Renal pelvis (tissue), 4 donors: Measurements from ENCODE around the gene HEATR3. TPM values are rescaled to one million over a fixed set of nuclear protein-coding genes. Genes with fewer than 3 reads are reported as not detected.
"Not testable (repeated sequence)": the region's sequence is repeated elsewhere in the genome, so short reads cannot be mapped to it uniquely, and the experiment has no call there.

ENCODE experiments used
- DNase-seq: peaks from one replicate; pipeline ENCODE4 v3.0.0-alpha.2; 2013
- polyA plus RNA-seq, 3 donors: library from polyadenylated mRNA; unstranded; fragments of 120-200 nt; gene quantifications; one replicate each; pipeline ENCODE4 v1.2.1, GENCODE V29; 2013; ENCODE audit not compliant: insufficient read length in 3 of 3

The HEATR3 gene
- polyA plus RNA-seq, 3 donors, result 20.3 to 25.2 (median 23.2) TPM

DNA sequence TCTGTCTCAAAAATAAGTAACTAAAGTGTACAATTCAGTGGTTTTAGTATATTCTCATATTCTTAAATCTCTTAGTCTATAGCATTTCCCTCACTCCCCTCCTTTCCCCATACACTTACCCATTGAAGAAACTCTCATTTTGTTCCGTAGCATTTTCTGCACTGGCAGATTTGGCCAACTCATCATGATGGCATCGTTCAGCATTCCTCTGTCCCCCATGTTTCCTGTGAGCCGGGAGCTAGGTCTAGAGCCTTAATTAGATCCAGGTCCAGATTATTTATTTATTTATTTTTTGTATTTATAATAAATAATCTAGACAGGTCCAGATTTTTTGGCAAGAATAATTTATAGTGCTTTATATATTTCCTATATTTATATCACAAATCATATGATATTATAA, 31.0 kb downstream of the HEATR3 start:
- DNase-seq, result no peak

DNA sequence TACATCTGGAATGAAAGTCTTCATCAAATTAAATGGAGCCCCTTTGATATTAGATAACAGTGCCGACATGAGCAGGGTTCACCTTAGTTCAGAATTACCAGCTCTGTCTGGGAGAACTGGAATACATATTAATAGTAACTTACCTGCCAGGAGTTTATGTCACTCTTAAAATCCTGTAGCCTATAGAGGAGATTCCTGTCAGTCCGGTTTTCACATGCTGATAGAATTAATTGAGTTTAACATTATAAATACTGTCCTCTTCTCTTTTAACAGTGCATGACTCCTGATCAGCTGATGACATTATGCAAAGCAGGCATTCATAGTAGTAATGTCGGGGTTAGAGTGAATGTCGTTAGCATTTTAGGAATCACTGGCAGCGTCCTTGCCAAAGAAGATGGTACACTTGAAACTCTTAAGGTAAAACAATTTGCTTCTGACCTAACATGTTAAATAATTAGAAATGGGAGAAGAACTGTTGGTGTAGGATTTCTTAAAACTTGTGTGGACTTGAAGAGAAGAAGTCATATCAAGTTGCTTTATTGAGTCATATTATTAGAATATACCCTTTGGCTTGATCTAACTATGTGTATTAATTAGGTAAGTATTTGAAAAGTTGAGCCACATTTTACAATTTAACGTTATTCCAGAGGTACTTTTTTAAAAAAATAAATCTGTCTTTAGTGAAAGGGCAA, 34.3 kb downstream of the HEATR3 start:
- DNase-seq, result peak; percentile 4

GRCh38 chr16:50102051-50102746, 36.4 kb downstream of the HEATR3 start:
- no peak for DNase-seq

DNA sequence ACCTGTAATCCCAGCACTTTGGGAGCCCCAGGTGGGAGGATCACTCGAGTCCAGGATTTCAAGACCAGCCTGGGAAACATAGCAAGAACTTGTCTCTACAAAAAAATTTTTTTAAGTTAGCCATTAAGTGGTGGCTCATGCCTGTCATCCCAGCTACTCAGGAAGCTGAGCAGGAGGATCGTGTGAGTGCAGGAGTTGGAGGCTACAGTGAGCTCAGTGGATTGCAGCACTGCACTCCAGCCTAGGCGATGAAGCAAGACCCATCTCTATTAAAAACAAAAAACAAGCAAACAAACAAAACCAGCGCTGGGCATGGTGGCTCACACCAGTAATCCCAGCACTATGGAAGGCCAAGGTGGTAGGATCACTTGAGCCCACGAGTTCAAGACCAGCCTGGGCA, 38.0 kb downstream of the HEATR3 start:
- DNase-seq, result no peak

- no peak for DNase-seq
Observed at GRCh38 chr16:50114357-50115129, 48.8 kb downstream of the HEATR3 start.

- no peak for DNase-seq
Observed at GRCh38 chr16:50120711-50121110, 54.9 kb downstream of the HEATR3 start.

- no peak for DNase-seq
Observed at GRCh38 chr16:50121278-50121677, 55.5 kb downstream of the HEATR3 start.

DNA sequence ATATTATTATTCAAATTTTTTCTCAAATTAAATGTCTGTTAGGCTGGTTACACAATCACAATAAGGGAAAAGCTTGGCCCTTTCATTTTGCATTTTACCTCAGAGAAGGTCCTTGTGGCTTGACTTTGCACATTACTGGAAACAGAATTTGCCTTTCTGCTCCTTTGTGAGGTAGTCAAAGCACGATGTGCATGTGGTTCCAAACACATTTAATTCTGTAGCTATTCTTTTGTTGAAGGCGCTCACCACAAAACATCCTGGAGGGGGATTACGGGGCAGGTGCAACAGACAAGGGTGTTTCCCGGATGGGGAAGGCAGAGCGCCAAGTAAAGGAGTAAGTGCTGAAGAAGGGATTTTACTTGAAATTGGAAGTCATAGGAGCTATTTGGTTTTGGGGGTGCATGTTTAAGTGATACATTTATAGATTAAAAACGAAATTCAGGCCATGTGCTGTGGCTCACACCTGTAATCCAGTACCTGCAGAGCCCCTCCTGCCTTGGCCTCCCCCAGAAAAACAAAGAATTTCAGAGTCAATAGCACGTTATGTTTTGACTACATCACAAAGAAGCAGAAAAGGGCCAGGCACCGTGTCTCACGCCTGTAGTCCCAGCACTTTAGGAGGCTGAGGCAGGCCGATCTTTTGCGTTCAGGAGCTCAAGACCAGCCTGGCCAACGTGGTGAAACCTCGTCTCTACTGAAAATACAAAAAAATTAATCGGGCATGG, 56.1 kb downstream of the HEATR3 start:
- DNase-seq, result no peak

DNA sequence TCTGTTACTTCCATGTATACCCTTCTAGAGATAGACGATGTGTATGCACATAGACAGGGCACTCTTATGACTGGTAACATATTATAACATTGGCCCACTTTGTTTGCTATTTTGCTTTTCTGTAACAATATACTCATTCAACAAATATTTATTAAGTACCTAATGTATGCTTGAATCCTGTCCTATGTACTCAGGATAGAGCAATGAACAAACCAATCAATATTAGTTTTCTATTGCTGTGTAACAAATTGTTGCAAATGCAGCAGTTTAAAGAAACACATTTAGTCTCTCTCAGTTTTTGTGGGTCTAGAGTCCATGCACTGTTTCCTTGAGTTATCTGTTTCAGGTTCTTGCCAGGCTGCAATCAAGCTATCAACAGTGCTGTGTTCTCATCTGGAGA, 57.6 kb downstream of the HEATR3 start:
- DNase-seq, result no peak

GRCh38 chr16:50124769-50125168, 59.0 kb downstream of the HEATR3 start:
- no peak for DNase-seq

GRCh38 chr16:50126183-50126582, 60.4 kb downstream of the HEATR3 start:
- DNase-seq, result no peak

GRCh38 chr16:50132571-50132970, 66.8 kb downstream of the HEATR3 start:
- not testable (repeated sequence) for DNase-seq

DNA sequence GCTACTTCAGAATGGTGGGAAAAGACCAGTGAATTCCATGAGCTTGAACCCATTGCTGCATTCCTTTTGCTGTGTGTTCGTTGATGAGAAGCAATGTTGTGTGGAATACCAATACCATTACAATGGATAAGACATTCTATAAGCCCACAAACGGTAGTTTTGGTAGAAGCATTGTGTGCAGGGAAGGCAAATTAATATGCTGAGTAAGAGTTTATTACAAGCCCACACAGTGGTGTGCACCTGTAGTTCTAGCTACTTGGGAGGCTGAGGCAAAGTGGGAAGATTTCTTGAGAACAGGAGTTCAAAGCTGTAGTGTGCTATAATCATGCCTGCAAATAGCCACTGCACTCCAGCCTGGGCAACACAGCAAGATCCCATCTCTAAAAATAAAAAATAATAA, 67.4 kb downstream of the HEATR3 start:
- no peak for DNase-seq

DNA sequence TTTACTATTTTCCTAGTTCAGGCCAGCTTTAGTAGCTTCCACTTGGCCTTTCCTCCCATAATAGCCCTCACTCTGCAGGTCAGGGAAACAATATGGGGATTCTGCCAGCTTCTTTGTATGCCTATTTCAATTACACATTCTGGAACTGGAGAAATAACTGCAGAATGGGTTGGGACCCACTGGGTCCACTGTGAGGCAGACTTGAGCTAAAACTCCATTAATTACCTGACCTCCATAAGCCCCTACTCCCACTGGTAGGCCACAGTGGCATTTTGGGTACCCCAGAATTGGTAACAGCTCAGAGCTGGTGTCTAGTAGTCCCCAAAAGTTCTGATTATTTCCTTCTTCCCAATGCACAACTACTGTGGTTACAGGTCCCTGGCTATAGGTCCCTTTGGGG, 70.6 kb downstream of the HEATR3 start:
- DNase-seq, result no peak

- no peak for DNase-seq
Observed at GRCh38 chr16:50137268-50137667, 71.5 kb downstream of the HEATR3 start.

DNA sequence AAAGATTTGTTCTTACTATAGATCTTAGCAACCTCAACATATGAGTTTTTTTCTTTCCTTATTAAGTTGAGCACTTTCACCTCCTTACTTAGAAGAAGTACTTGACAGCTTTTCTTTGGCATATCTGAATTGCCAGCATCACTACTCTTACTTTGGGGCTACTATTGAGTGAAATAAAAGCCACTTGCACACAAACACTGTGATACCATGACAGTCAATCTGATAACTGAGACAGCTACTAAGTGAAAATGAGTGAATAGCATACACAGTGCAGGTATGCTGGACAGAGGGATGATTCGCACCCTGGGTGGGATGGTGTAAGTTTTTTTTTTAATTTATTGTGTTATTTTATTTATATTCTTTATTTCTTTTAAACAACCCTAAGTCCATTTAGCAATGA, 73.8 kb downstream of the HEATR3 start:
- DNase-seq, result no peak

- no peak for DNase-seq
Observed at GRCh38 chr16:50144211-50144610, 78.4 kb downstream of the HEATR3 start.

DNA sequence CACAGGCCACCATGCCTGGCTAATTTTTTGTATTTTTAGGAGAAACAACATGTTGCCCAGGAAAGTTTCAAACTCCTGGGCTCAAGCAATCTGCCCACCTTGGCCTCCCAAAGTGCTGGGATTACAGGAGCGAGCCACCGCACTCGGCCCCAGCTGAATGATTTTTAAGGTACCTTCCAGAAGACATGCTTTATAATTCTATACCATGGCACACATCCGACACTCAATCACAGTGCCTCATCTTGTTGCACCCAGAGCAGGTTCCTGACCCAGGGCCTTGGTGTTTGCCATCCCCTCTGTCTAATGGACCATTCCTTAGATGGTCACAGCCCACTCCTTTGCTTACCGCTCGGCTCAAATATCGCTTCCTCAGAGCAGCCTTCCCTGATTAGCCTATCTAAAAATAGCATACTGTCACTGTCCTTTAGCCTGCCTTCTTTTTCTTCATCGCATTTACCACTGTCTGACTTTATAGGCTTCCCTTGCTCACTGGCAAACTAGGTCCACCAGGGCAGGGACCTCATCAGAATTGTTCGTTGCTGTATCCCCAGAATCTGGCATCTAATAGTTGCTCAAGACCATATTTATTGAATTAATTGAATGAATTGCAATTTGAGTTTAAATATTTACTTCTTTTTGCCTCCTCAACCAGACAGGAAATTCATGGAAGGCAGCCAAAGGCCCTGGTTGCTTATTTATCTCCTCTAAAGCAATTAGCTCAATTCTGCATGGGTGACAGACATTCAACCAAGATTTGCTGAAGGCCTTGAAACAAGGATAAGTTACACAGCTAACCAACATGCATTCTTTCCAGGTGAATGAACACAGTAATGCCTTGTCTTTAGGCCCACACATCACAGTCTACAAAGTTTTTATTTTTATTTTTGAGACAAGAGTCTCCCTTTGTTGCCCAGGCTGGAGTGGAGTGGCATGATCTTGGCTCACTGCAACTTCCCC, 81.0 kb downstream of the HEATR3 start:
- DNase-seq, result peak; percentile 75

GRCh38 chr16:50151322-50151721, 85.6 kb downstream of the HEATR3 start:
- DNase-seq, result no peak

DNA sequence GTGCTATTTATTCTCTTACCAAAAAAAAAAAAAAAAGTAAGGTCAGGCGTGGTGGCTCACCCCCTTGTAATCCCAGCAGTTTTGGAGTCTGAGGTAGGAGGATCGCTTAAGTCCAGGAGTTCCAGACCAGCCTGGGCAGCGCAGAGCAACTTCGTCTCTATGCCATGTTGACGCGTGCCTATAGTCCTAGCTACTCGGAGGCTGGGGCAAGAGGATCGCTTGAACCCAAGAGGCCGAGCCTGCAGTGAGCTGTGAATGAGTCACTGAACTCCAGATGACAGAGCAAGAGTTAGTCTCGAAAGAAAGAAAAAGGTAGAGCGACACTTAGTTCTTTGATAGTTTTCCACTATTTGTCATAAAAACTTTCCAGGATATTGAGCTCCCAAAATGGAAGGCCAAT, 86.0 kb downstream of the HEATR3 start:
- no peak for DNase-seq

- no peak for DNase-seq
Observed at GRCh38 chr16:50152351-50152806, 86.6 kb downstream of the HEATR3 start.
